OCI-LY1 (cell line): Measurements from ENCODE around the gene CPT1C.

Source experiments
- H2AFZ ChIP-seq: fragments of 200-600 bp; sonication (generic), shearing (Covaris generic); 2 replicates; pipeline ENCODE4 v1.6.0; 2014; ENCODE audit warnings: antibody characterized with exemption, mild to moderate bottlenecking, low read length
- H3F3A ChIP-seq: fragments of 200-600 bp; sonication (generic), shearing (Covaris generic); 2 replicates; pipeline ENCODE4 v1.6.0; 2014; ENCODE audit warnings: mild to moderate bottlenecking, antibody characterized with exemption, low read length, moderate library complexity; ENCODE audit not compliant: insufficient read depth
- H3K27ac ChIP-seq: fragments of 200-600 bp; sonication (generic); 2 replicates; pipeline ENCODE4 v1.5.1; 2014; ENCODE audit warnings: low read length, mixed run types, mild to moderate bottlenecking, low read depth; ENCODE audit not compliant: poor library complexity, severe bottlenecking
- H3K27me3 ChIP-seq: fragments of 200-600 bp; sonication (generic); 2 replicates; pipeline ENCODE4 v1.6.0; 2014; ENCODE audit warnings: antibody characterized with exemption, mild to moderate bottlenecking, low read length, moderate library complexity; ENCODE audit not compliant: insufficient read depth
- H3K36me3 ChIP-seq: fragments of 200-600 bp; sonication (generic); 2 replicates; pipeline ENCODE4 v1.6.1; 2014; ENCODE audit warnings: mild to moderate bottlenecking, antibody characterized with exemption, low read length, moderate library complexity, mixed read lengths; ENCODE audit not compliant: insufficient read depth
- H3K4me1 ChIP-seq: fragments of 200-600 bp; sonication (generic); 2 replicates; pipeline ENCODE4 v1.5.1; 2014; ENCODE audit warnings: mild to moderate bottlenecking, low read length, moderate library complexity; ENCODE audit not compliant: insufficient read depth, severe bottlenecking
- H3K4me2 ChIP-seq: fragments of 200-600 bp; sonication (generic), shearing (Covaris generic); 2 replicates; pipeline ENCODE4 v1.6.1; 2014; ENCODE audit warnings: low read length
- H3K4me3 ChIP-seq: fragments of 200-600 bp; sonication (generic); 2 replicates; pipeline ENCODE4 v1.5.1; 2014; ENCODE audit warnings: low read length, low read depth, mild to moderate bottlenecking, mixed read lengths; ENCODE audit not compliant: poor library complexity, severe bottlenecking
- H3K79me2 ChIP-seq: fragments of 200-600 bp; shearing (Covaris generic); 2 replicates; pipeline ENCODE4 v1.6.1; 2016; ENCODE audit warnings: mixed run types, low read length, mixed read lengths; ENCODE audit not compliant: insufficient read depth
- H3K9ac ChIP-seq: fragments of 200-600 bp; sonication (generic), shearing (Covaris generic); 2 replicates; pipeline ENCODE4 v1.6.1; 2014; ENCODE audit warnings: mild to moderate bottlenecking, low read length, mixed read lengths
- H3K9me2 ChIP-seq: fragments of 200-600 bp; sonication (generic), shearing (Covaris generic); 2 replicates; pipeline ENCODE4 v1.6.1; 2014; ENCODE audit warnings: low read depth, mild to moderate bottlenecking, low read length, mixed read lengths
- H3K9me3 ChIP-seq: fragments of 200-600 bp; shearing (Covaris generic); 2 replicates; pipeline ENCODE4 v1.6.1; 2014; ENCODE audit warnings: low read length, mixed read lengths
- H4K20me1 ChIP-seq: fragments of 200-600 bp; sonication (generic), shearing (Covaris generic); 2 replicates; pipeline ENCODE4 v1.6.0; 2016; ENCODE audit warnings: mild to moderate bottlenecking, low read length; ENCODE audit not compliant: insufficient read depth
- CTCF ChIP-seq: fragments of 200-600 bp; sonication (generic), shearing (Covaris generic); IDR thresholded peaks from 2 replicates; pipeline ENCODE4 v1.5.1; 2017; ENCODE audit warnings: mild to moderate bottlenecking, antibody characterized with exemption, low read length, moderate library complexity, mixed read lengths
- EZH2 ChIP-seq: fragments of 200-600 bp; sonication (generic), shearing (Covaris generic); IDR thresholded peaks from 2 replicates; pipeline ENCODE4 v1.8.0; 2017; ENCODE audit warnings: borderline replicate concordance, mixed run types, mild to moderate bottlenecking, antibody characterized with exemption, low read length, moderate library complexity, mixed read lengths

The CPT1C gene

GRCh38 chr19:49738268-49738667 lies 47.4 kb downstream of the CPT1C start:
- no peak overlapping the region for H3K27ac ChIP-seq
- no peaks in the 10 kb centered on the region for H3K79me2 ChIP-seq
- H3K36me3 ChIP-seq, result no peaks in the 10 kb centered on the region
- TF ChIP-seq EZH2, result no peak
- no peak overlapping the region for H3K9ac ChIP-seq
- H2AFZ ChIP-seq, result no peak overlapping the region
- no peaks in the 10 kb centered on the region for H3K4me1 ChIP-seq
- no peaks in the 10 kb centered on the region for H3F3A ChIP-seq
- H3K4me3 ChIP-seq, result no peak overlapping the region
- H4K20me1 ChIP-seq, result no peaks in the 10 kb centered on the region
- H3K9me3 ChIP-seq, result no peaks in the 10 kb centered on the region
- no peak overlapping the region for H3K4me2 ChIP-seq
- H3K9me2 ChIP-seq, result no peaks in the 10 kb centered on the region
- H3K27me3 ChIP-seq, result no peaks in the 10 kb centered on the region; the same call in 1 of the 2 replicates

- no peak overlapping the region for H3K27ac ChIP-seq
- no peaks in the 10 kb centered on the region for H3F3A ChIP-seq
- no peak overlapping the region for H3K4me2 ChIP-seq
- TF ChIP-seq EZH2, result no peak
- no peak for TF ChIP-seq CTCF
- no peaks in the 10 kb centered on the region for H3K9me3 ChIP-seq
- H3K4me3 ChIP-seq, result no peak overlapping the region
- H3K27me3 ChIP-seq, result no peaks in the 10 kb centered on the region; the same call in 1 of the 2 replicates
- H3K79me2 ChIP-seq, result no peaks in the 10 kb centered on the region
- H3K9ac ChIP-seq, result no peak overlapping the region
- no peaks in the 10 kb centered on the region for H3K9me2 ChIP-seq
- no peak overlapping the region for H2AFZ ChIP-seq
- no peaks in the 10 kb centered on the region for H4K20me1 ChIP-seq
- H3K36me3 ChIP-seq, result no peaks in the 10 kb centered on the region
- H3K4me1 ChIP-seq, result no peaks in the 10 kb centered on the region
Observed at GRCh38 chr19:49739098-49739497, 48.2 kb downstream of the CPT1C start.

- no peaks in the 10 kb centered on the region for H3F3A ChIP-seq
- no peak overlapping the region for H3K9ac ChIP-seq
- H3K27me3 ChIP-seq, result no peaks in the 10 kb centered on the region
- no peaks in the 10 kb centered on the region for H3K9me2 ChIP-seq
- no peak overlapping the region for H3K27ac ChIP-seq
- H2AFZ ChIP-seq, result no peak overlapping the region
- no peaks in the 10 kb centered on the region for H3K9me3 ChIP-seq
- no peaks in the 10 kb centered on the region for H3K4me1 ChIP-seq
- H4K20me1 ChIP-seq, result no peaks in the 10 kb centered on the region
- H3K4me2 ChIP-seq, result no peak overlapping the region
- no peaks in the 10 kb centered on the region for H3K79me2 ChIP-seq
- TF ChIP-seq EZH2, result no peak
- TF ChIP-seq CTCF, result no peak
- no peak overlapping the region for H3K4me3 ChIP-seq
- no peaks in the 10 kb centered on the region for H3K36me3 ChIP-seq
Observed at GRCh38 chr19:49739933-49740332, 49.0 kb downstream of the CPT1C start.

GRCh38 chr19:49741210-49741844 lies 50.4 kb downstream of the CPT1C start:
- TF ChIP-seq CTCF (no peak), EZH2 (no peak)
- H3K36me3 ChIP-seq, result no peaks in the 10 kb centered on the region
- H3K4me1 ChIP-seq, result no peaks in the 10 kb centered on the region
- no peaks in the 10 kb centered on the region for H4K20me1 ChIP-seq
- H2AFZ ChIP-seq, result no peak overlapping the region
- no peak overlapping the region for H3K9ac ChIP-seq
- H3K4me2 ChIP-seq, result no peak overlapping the region
- no peaks in the 10 kb centered on the region for H3K79me2 ChIP-seq
- H3F3A ChIP-seq, result no peaks in the 10 kb centered on the region
- no peaks in the 10 kb centered on the region for H3K9me3 ChIP-seq
- H3K9me2 ChIP-seq, result no peaks in the 10 kb centered on the region
- H3K27me3 ChIP-seq, result no peaks in the 10 kb centered on the region
- H3K27ac ChIP-seq, result no peak overlapping the region
- no peak overlapping the region for H3K4me3 ChIP-seq
